Pulmonary artery endothelial cell (primary cell): ENCODE measurements around the gene OR5P2. TPM values are rescaled to one million over a fixed set of nuclear protein-coding genes. Genes with fewer than 3 reads are reported as not detected.
"Not testable (repeated sequence)": the region's sequence is repeated elsewhere in the genome, so short reads cannot be mapped to it uniquely, and the experiment has no call there.

Experiments
- DNase-seq: peaks from one replicate; pipeline ENCODE4 v3.0.0-alpha.2; 2011; ENCODE audit warnings: low read depth, low spot score
- total RNA-seq: library from RNA; depleted of rRNA; stranded (reverse); fragments of >200 nt; gene quantifications from 2 replicates; pipeline ENCODE4 v1.2.3, GENCODE V29; 2014

Gene OR5P2
- total RNA-seq = not detected in 2 replicates

- no peak for DNase-seq
Observed at GRCh38 chr11:7796842-7797241, at the start of gene OR5P2. TSS of gene OR5P2 (minus strand) at chr11:7796942. CDS start at chr11:7796942, 0 bp downstream.

GRCh38 chr11:7846003-7846402 is 49.3 kb upstream of the OR5P2 start:
- DNase-seq = no peak

GRCh38 chr11:7844986-7845385 is 48.2 kb upstream of the OR5P2 start:
- DNase-seq = no peak

- DNase-seq = no peak
Observed at GRCh38 chr11:7844521-7844920, 47.8 kb upstream of the OR5P2 start.

GRCh38 chr11:7840578-7840977 is 43.8 kb upstream of the OR5P2 start:
- no peak for DNase-seq

- DNase-seq = no peak
Observed at GRCh38 chr11:7833527-7833926, 36.8 kb upstream of the OR5P2 start.

- no peak for DNase-seq
Observed at GRCh38 chr11:7830740-7831139, 34.0 kb upstream of the OR5P2 start, which contains the start of gene OR5P3. TSS of gene OR5P3 (minus strand) at chr11:7830840.

- no peak for DNase-seq
Observed at GRCh38 chr11:7826324-7826723, 29.6 kb upstream of the OR5P2 start.

GRCh38 chr11:7820417-7820816 is 23.7 kb upstream of the OR5P2 start:
- DNase-seq = not testable (repeated sequence)

- not testable (repeated sequence) for DNase-seq
Observed at GRCh38 chr11:7814897-7815296, 18.2 kb upstream of the OR5P2 start.

- DNase-seq = not testable (repeated sequence)
Observed at GRCh38 chr11:7810301-7810700, 13.6 kb upstream of the OR5P2 start.

- DNase-seq = no peak
Observed at GRCh38 chr11:7793233-7793632, 3.5 kb downstream of the OR5P2 start.

GRCh38 chr11:7787239-7787638 is 9.5 kb downstream of the OR5P2 start:
- no peak for DNase-seq

GRCh38 chr11:7775689-7776088 is 21.1 kb downstream of the OR5P2 start:
- DNase-seq = no peak

- DNase-seq = not testable (repeated sequence)
Observed at GRCh38 chr11:7764301-7764700, 32.4 kb downstream of the OR5P2 start.

GRCh38 chr11:7759010-7759409 is 37.7 kb downstream of the OR5P2 start:
- no peak for DNase-seq

GRCh38 chr11:7749456-7749855 is 47.3 kb downstream of the OR5P2 start:
- DNase-seq = no peak

Other genes starting within 250 kb of the OR5P2 start
- gene CYB5R2, start 123.4 kb downstream of the OR5P2 start, total RNA-seq = 0.78 and 5.3 TPM in 2 replicates
- not detected in 2 replicates for gene OVCH2, start 90.5 kb downstream of the OR5P2 start, total RNA-seq
- gene OR5P3, start 33.9 kb upstream of the OR5P2 start, total RNA-seq = not detected in 2 replicates
- gene OR10A6, start 134.3 kb upstream of the OR5P2 start, total RNA-seq = not detected in 2 replicates
- not detected in 2 replicates for gene OR10A3, start 144.8 kb upstream of the OR5P2 start, total RNA-seq
- gene NLRP10, start 168.5 kb upstream of the OR5P2 start, total RNA-seq = under 0.01 TPM in 1 of 2 replicates, not detected in the other
- gene EIF3F, start 190.4 kb upstream of the OR5P2 start, total RNA-seq = 327 and 354 TPM in 2 replicates